BJ (cell line): ENCODE measurements around the gene HSPA14. TPM values are rescaled to one million over a fixed set of nuclear protein-coding genes. Genes with fewer than 3 reads are reported as not detected.
"Not testable (repeated sequence)": the region's sequence is repeated elsewhere in the genome, so short reads cannot be mapped to it uniquely, and the experiment has no call there.

Experiments used
- CTCF ChIA-PET: fragments of 350-600 bp; formaldehyde crosslinking; extraction: SDS; loops from one replicate; lab custom pipeline; 2021; ENCODE audit warnings: antibody characterized with exemption, inconsistent platforms; lab: Yijun Ruan, JAX
- POLR2A ChIA-PET: fragments of 300-600 bp; sonication (Branson Sonifier 250); formaldehyde crosslinking; extraction: SDS; loops from one replicate; lab custom pipeline; 2021; ENCODE audit warnings: antibody characterized with exemption; lab: Charles Lee
- DNase-seq: peaks from one replicate; pipeline ENCODE4 v3.0.0-alpha.2; 2011; ENCODE audit warnings: low read depth
- H3K27me3 ChIP-seq: 2 replicates; pipeline ENCODE4 v1.6.0; 2011; ENCODE audit warnings: low read length; ENCODE audit not compliant: control insufficient read depth, insufficient read depth
- H3K36me3 ChIP-seq: 2 replicates; pipeline ENCODE4 v1.5.1; 2011; ENCODE audit warnings: low read length; ENCODE audit not compliant: control insufficient read depth, insufficient read depth
- H3K4me3 ChIP-seq: 2 replicates; pipeline ENCODE4 v1.5.1; 2011; ENCODE audit warnings: low read depth, mild to moderate bottlenecking, control low read depth, low read length
- polyA plus RNA-seq: library from polyadenylated mRNA; depleted of rRNA; stranded (reverse); fragments of >200 nt; gene quantifications from 2 replicates; pipeline ENCODE4 v1.2.3, GENCODE V29; 2011
- TF ChIP-seq, protein P1 (sequence below): IDR thresholded peaks from 2 replicates; pipeline ENCODE4 v1.5.1; 2011; ENCODE audit warnings: low read depth, mild to moderate bottlenecking, control low read depth, inconsistent platforms, low read length, moderate library complexity; ENCODE audit not compliant: insufficient read depth

Gene HSPA14
- polyA plus RNA-seq, 1 experiment = 5.4 TPM

DNA sequence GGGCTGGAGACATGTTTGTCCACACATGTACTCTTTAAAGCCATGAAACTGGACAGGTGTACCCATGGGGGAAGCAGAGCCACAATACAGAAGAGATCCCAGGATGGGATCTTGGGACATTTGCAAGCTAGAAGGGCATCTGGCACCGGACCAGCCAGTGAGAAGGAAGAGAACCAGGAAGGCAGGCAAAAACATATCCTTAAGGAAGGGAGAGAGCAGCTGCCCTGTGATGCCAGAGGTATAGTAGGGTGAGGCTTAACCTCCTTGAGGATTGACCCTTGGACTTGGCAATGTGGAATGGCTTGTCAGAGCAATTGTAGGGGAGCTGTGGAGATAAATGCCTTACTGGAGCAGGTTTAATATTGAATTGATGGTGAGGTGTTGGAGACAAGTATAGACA is 22.7 kb downstream of the HSPA14 start:
- ChIA-PET POLR2A (no interaction called here), CTCF (no interaction called here)

DNA sequence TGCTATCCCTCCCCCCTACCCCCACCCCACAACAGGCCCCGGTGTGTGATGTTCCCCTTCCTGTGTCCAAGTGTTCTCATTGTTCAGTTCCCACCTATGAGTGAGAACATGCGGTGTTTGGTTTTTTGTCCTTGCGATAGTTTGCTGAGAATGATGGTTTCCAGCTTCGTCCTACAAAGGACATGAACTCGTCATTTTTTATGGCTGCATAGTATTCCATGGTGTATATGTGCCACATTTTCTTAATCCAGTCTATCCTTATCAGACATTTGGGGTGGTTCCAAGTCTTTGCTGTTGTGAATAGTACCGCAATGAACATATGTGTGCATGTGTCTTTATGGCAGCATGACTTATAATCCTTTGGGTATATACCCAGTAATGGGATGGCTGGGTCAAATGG is 26.4 kb downstream of the HSPA14 start:
- H3K36me3 ChIP-seq, POLR2A ChIA-PET, CTCF ChIA-PET, DNase-seq, H3K27me3 ChIP-seq, H3K4me3 ChIP-seq: not testable (repeated sequence)

More for the DNA sequence above, 22.7 kb downstream of the HSPA14 start:
- TF ChIP-seq, protein P1, sequence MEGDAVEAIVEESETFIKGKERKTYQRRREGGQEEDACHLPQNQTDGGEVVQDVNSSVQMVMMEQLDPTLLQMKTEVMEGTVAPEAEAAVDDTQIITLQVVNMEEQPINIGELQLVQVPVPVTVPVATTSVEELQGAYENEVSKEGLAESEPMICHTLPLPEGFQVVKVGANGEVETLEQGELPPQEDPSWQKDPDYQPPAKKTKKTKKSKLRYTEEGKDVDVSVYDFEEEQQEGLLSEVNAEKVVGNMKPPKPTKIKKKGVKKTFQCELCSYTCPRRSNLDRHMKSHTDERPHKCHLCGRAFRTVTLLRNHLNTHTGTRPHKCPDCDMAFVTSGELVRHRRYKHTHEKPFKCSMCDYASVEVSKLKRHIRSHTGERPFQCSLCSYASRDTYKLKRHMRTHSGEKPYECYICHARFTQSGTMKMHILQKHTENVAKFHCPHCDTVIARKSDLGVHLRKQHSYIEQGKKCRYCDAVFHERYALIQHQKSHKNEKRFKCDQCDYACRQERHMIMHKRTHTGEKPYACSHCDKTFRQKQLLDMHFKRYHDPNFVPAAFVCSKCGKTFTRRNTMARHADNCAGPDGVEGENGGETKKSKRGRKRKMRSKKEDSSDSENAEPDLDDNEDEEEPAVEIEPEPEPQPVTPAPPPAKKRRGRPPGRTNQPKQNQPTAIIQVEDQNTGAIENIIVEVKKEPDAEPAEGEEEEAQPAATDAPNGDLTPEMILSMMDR = no peak
- no peak overlapping the region for H3K4me3 ChIP-seq
- no peaks in the 10 kb centered on the region for H3K27me3 ChIP-seq
- no peak for DNase-seq
- peaks cover 3% of the 10 kb centered on the region; the same call in 1 of the 2 replicates for H3K36me3 ChIP-seq

DNA sequence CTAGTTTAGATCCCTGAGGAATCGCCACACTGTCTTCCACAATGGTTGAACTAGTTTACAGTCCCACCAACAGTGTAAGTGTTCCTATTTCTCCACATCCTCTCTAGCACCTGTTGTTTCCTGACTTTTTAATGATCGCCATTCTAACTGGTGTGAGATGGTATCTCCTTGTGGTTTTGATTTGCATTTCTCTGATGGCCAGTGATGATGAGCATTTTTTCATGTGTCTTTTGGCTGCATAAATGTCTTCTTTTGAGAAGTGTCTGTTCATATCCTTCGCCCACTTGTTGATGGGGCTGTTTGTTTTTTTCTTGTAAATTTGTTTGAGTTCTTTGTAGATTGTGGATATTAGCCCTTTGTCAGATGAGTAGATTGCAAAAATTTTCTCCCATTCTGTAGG is 26.8 kb downstream of the HSPA14 start:
- CTCF ChIA-PET, POLR2A ChIA-PET, H3K36me3 ChIP-seq, H3K27me3 ChIP-seq, DNase-seq, H3K4me3 ChIP-seq: not testable (repeated sequence)

DNA sequence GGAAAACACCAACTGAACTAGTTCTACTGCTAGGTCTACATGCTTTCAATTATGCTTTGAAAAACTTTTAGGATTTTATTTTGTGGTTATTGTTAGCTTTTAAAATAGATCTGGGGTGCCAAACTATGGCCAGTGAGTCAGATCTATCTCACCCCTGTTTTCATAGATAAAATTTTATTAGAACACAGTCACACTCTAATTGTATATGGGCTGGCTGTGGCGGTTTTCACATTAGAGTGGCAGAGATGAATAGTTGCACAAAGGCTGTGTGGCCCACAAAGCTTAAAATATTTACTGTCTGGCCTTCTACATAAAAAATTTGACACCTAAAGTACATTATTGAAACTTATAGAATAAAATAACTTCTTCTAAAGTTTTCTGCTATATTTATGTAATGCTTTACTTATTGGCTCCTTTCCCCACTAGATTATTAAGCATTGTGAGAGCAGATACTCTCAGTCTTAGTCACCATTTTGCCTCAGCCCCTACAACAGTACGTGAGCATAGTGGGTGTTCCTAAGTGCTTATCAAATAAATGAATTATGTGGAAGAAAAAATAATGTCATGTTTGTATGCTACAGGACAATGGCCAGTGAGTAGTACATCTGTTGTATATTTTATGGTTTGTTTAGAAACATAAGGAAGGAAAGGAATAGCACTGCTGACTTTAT is 35.1 kb downstream of the HSPA14 start:
- no peaks in the 10 kb centered on the region for H3K27me3 ChIP-seq
- no peak overlapping the region for H3K4me3 ChIP-seq
- TF ChIP-seq, protein P1 = no peak
- H3K36me3 ChIP-seq = no peaks in the 10 kb centered on the region; the same call in 1 of the 2 replicates
- POLR2A ChIA-PET = no interaction called here
- DNase-seq = no peak
- CTCF ChIA-PET = interaction anchor here (0.8 kb wide), 1 partner anchor 80 kb away, joined by 4 read pairs; no protein-coding TSS in a partner anchor

DNA sequence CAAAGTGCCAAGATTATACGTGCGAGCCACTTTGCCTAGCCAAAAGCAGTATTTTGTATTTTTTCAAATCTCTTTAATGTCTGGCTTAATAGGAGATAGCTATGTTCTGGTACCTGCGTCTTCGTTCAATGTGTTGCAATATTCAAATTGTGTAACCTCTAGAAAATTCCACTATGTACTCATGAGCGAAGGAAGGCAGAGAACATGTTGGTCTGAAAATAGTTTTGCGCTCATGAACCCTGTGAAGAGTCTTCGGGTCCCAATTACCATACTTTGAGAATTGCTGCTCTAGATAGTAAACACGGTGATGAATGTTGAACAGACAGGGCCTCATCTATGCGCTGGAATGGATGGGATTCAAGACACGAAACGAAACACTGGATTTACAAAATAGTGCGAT is 37.8 kb downstream of the HSPA14 start:
- no peaks in the 10 kb centered on the region for H3K36me3 ChIP-seq
- no peak overlapping the region for H3K4me3 ChIP-seq
- no peak for DNase-seq
- CTCF ChIA-PET = interaction anchor here (0.7 to 0.8 kb wide), 2 partner anchors 10 to 160 kb away, joined by 3 read pairs; no protein-coding TSS in a partner anchor
- H3K27me3 ChIP-seq = no peaks in the 10 kb centered on the region
- TF ChIP-seq, protein P1 = no peak
- POLR2A ChIA-PET = no interaction called here

DNA sequence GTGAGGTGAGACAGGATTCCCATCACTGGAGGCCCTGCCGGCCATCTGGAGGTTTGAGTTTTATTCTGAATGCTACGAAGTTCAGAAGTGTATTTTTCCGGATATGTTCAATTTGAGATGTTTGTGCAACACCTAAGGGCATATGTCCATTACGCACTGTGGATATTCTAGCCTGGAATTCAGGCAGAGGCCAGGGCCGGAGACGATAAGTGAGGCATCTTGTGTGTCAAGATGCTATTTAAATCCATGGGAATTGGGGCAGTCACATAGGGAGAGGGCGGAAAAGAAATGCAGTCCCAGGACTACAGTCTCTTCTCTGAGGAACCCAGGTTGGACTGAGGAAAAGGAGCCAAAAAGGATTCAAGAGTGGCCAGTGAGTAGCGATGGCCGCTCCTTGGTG is 38.7 kb downstream of the HSPA14 start:
- DNase-seq = no peak
- no peaks in the 10 kb centered on the region for H3K36me3 ChIP-seq
- ChIA-PET CTCF (no interaction called here), POLR2A (interaction anchor here (0.7 kb wide), 1 partner anchor 31 kb away, joined by 3 read pairs; no protein-coding TSS in a partner anchor)
- no peaks in the 10 kb centered on the region for H3K27me3 ChIP-seq
- H3K4me3 ChIP-seq = no peak overlapping the region; the same call in 1 of the 2 replicates
- TF ChIP-seq, protein P1 = no peak
